Activated T-helper 2 cell treated with anti-CD3 and anti-CD28 coated beads, Interferon-gamma antibody, Interleukin-2, Interleukin-4, amounts not matched to agents 10 μg/mL and 5 μg/mL and 100 μg/mL, durations not matched to agents 14 hours and 24 hours and 36 hours (primary cell): ENCODE results near the gene FAM20B. TPM values are rescaled to one million over a fixed set of nuclear protein-coding genes. Genes with fewer than 3 reads are reported as not detected.
"Not testable (repeated sequence)": the region's sequence is repeated elsewhere in the genome, so short reads cannot be mapped to it uniquely, and the experiment has no call there.

ENCODE experiments used
- DNase-seq: peaks from one replicate; pipeline ENCODE4 v3.0.0; 2021; ENCODE audit warnings: low spot score
- H3K27ac Mint-ChIP-seq: one replicate; pipeline ENCODE4 v1.8.0; 2021; ENCODE audit warnings: mixed read lengths
- H3K27me3 Mint-ChIP-seq: one replicate; pipeline ENCODE4 v1.8.0; 2021; ENCODE audit warnings: low read depth, mixed read lengths
- H3K36me3 Mint-ChIP-seq: one replicate; pipeline ENCODE4 v1.8.0; 2021; ENCODE audit warnings: low read depth, mixed read lengths
- H3K4me1 Mint-ChIP-seq: one replicate; pipeline ENCODE4 v1.8.0; 2021; ENCODE audit warnings: low read depth, mixed read lengths
- H3K4me3 Mint-ChIP-seq: one replicate; pipeline ENCODE4 v1.8.0; 2021; ENCODE audit warnings: low read depth, mild to moderate bottlenecking, moderate library complexity, mixed read lengths
- H3K9me3 Mint-ChIP-seq: one replicate; pipeline ENCODE4 v1.8.0; 2021; ENCODE audit warnings: mixed read lengths
- intact Hi-C: fragments of 100-400 bp; cut with micrococcal nuclease; formaldehyde crosslinking; loops from one replicate; pipeline ENCODE4 v1.15.1; 2023
- total RNA-seq: library from RNA; stranded (reverse); gene quantifications from 2 replicates; pipeline ENCODE4 v1.2.3, GENCODE V29; 2022

Gene FAM20B, protein sequence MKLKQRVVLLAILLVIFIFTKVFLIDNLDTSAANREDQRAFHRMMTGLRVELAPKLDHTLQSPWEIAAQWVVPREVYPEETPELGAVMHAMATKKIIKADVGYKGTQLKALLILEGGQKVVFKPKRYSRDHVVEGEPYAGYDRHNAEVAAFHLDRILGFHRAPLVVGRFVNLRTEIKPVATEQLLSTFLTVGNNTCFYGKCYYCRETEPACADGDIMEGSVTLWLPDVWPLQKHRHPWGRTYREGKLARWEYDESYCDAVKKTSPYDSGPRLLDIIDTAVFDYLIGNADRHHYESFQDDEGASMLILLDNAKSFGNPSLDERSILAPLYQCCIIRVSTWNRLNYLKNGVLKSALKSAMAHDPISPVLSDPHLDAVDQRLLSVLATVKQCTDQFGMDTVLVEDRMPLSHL
- 38.1 and 39.7 TPM in 2 replicates for total RNA-seq

DNA sequence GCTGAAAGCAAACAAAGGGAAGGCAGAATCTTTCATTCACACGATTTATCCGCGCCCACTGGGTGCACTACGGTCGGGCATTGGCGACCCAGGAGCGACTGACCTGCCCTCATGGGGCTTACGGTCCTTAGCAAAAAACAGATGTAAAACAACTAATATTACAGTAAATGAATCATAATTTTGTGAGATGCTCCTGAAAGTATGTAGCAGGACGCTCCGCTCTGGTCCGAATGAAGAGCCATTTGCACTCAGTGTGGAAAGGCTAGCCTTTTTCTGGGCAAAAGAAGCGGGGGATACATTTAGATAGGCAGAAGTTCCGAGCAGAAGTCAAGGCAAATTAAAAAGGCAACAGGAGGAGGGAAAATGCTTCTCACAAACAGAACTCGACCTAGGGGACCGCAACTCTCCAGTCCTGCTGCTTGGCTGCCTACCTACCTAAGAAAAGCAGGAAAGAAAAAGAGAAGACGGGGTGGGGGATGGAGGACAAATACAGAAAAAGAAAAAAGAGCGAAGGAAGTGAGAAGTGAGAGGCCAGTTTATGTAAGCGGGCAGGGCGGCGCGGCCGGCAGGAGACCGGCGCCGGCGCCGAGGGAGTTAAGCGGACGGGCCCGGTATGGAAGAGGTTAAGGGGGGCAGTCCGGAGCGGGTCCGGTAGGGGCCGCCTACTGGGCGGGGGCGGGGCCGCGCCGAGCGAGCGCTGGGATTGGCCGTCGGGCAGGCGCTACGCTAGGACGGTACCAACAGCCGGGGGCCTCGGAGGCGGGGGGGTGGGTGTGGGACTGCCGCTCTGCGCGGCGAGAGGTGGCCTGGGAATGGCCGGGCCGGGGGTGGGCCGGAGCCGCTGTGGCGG is at the start of gene FAM20B:
Gene FAM20B, plus strand, starts transcription at position 770 of the 850 bp plus-strand sequence. CDS start 17,954 bp downstream, outside the sequence.
- peaks cover 2% of the 10 kb centered on the region for H3K36me3 Mint-ChIP-seq
- DNase-seq, result peak; percentile 84
- H3K4me3 Mint-ChIP-seq, result peak within 1 kb of the TSS; percentile 93
- H3K27ac Mint-ChIP-seq, result peak within 1 kb of the TSS; percentile 84
- peaks cover 15% of the 10 kb centered on the region for H3K27me3 Mint-ChIP-seq
- no peaks in the 10 kb centered on the region for H3K9me3 Mint-ChIP-seq
- intact Hi-C loops, result loop anchor here (1.0 to 5.0 kb wide), 3 partner anchors 56 to 267 kb away; partner anchors contain the start of genes ABL2 and SOAT1
- peaks cover 32% of the 10 kb centered on the region for H3K4me1 Mint-ChIP-seq

DNA sequence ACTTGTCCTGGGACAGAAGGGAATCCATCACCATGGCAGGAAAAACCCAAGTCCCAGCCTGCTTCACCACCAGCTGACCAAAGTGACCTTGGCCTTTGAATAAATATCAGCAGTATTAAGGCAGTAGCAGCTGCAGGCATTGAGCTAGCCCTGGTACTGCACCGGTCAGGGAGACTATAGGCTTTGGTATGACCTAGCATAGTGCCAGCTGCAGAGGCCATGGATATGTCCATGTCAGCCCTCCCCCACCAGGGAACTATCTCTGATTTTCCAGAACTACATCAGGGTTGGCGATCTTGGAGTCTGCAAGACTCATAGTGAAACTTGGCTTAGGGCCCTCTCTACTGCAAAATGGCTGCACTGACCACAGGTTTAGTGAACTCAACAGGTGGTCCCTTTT is 49.2 kb upstream of the FAM20B start:
- no peak for DNase-seq
- H3K36me3 Mint-ChIP-seq, result no peaks in the 10 kb centered on the region
- peaks cover 16% of the 10 kb centered on the region for H3K9me3 Mint-ChIP-seq
- intact Hi-C loops, result no loop called here
- H3K27ac Mint-ChIP-seq, result no peak overlapping the region
- no peak overlapping the region for H3K4me3 Mint-ChIP-seq
- H3K27me3 Mint-ChIP-seq, result peaks cover 4% of the 10 kb centered on the region
- H3K4me1 Mint-ChIP-seq, result peaks cover 8% of the 10 kb centered on the region

DNA sequence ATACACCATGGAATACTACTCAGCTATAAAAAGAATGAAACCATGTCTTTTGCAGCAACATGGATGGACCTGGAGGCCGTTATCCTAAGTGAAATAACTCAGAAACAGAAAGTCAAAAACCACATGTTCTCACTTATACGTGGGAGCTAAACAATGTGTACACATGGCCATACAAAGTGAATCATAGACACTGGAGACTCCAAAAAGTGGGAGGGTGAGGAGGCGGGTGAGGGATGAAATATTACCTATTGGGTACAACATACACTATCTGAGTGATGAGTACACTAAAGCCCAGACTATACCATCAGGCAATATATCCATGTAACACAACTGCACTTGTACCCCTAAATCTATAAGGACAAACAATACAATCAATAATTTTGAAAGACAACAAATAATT is 39.5 kb upstream of the FAM20B start:
- intact Hi-C loops, result no loop called here
- H3K36me3 Mint-ChIP-seq, result no peaks in the 10 kb centered on the region

DNA sequence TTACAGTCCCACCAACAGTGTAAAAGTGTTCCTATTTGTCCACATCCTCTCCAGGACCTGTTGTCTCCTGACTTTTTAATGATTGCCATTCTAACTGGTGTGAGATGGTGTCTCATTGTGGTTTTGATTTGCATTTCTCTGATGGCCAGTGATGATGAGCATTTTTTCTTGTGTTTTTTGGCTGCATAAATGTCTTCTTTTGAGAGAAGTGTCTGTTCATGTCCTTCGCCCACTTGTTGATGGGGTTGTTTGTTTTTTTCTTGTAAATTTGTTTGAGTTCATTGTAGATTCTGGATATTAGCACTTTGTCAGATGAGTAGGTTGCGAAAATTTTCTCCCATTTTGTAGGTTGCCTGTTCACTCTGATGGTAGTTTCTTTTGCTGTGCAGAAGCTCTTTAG is 37.5 kb upstream of the FAM20B start:
- H3K36me3 Mint-ChIP-seq, H3K27ac Mint-ChIP-seq, H3K4me3 Mint-ChIP-seq, intact Hi-C loops, H3K9me3 Mint-ChIP-seq, DNase-seq, H3K4me1 Mint-ChIP-seq, H3K27me3 Mint-ChIP-seq: not testable (repeated sequence)

More for the DNA sequence above, 39.5 kb upstream of the FAM20B start:
- Mint-ChIP-seq H3K27me3 (peaks cover 1% of the 10 kb centered on the region), H3K4me3 (no peak overlapping the region), H3K27ac (no peak overlapping the region), H3K9me3 (no peaks in the 10 kb centered on the region), H3K4me1 (peaks cover 6% of the 10 kb centered on the region)
- no peak for DNase-seq

DNA sequence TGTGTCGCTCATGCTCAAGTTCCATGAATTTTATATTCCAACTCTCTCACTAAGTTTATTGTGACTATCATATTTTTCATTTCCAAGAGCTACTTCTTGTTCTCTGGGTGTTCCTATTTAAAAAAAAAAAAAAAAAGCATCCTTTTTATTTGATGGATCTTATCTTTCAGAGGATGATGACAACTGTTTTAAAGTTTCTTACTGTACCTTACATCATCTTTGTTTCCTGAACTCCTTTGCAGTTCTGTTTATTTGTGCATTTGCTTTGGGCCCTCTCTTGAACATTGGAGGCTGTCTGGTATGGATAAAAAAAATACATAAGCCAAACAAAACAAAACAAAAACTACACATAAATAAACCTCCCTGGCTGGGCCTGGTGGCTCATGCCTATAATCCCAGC is 32.1 kb upstream of the FAM20B start:
- DNase-seq, result no peak
- Mint-ChIP-seq H3K9me3 (no peaks in the 10 kb centered on the region), H3K4me1 (no peaks in the 10 kb centered on the region), H3K27me3 (no peaks in the 10 kb centered on the region), H3K36me3 (no peaks in the 10 kb centered on the region), H3K4me3 (no peak overlapping the region), H3K27ac (no peak overlapping the region)
- intact Hi-C loops, result no loop called here

DNA sequence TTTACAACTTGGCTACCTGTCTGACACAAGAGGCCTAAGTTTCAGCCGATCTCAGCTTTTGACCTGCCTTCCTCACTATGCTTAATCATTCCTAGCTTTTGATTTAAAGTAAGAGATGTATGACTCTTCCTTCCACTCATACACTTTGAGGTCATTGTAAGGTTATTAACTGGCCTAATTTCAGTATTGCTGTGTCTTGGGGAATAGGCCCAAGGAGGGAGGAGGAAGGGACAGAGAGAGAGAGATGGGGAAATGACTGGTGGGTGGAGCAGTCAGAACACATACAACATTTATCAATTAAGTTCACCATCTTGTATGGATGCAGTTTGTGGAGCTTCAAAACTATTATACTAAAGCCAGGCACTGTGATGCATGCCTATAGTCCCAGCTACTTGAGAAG is 28.3 kb upstream of the FAM20B start:
- H3K27me3 Mint-ChIP-seq, result no peaks in the 10 kb centered on the region

DNA sequence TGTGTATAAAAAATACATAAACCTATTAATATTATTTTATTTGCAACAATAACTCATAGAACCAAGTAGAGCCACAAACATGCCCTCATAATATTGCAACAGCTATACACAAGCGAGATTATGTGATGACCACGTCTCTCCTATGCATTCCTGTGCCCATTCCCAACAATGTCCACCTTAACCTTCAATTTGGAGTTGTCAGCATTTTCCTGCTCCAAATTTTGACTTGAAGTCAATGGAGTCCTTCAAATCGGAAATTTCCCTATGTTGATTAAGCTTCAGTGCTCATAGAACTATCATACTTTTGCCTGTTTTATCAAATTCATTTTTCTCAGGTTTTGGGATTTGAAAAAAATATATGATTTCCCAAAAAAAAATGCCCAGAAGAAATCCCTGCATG is 27.4 kb upstream of the FAM20B start:
- Mint-ChIP-seq H3K4me1 (peaks cover 5% of the 10 kb centered on the region), H3K27me3 (no peaks in the 10 kb centered on the region), H3K9me3 (no peaks in the 10 kb centered on the region), H3K36me3 (no peaks in the 10 kb centered on the region), H3K27ac (no peak overlapping the region), H3K4me3 (no peak overlapping the region)
- intact Hi-C loops, result no loop called here
- no peak for DNase-seq

More for the DNA sequence above, 28.3 kb upstream of the FAM20B start:
- intact Hi-C loops, result no loop called here
- Mint-ChIP-seq H3K4me1 (no peaks in the 10 kb centered on the region), H3K36me3 (no peaks in the 10 kb centered on the region), H3K4me3 (no peak overlapping the region), H3K27ac (no peak overlapping the region), H3K9me3 (no peaks in the 10 kb centered on the region)
- no peak for DNase-seq

DNA sequence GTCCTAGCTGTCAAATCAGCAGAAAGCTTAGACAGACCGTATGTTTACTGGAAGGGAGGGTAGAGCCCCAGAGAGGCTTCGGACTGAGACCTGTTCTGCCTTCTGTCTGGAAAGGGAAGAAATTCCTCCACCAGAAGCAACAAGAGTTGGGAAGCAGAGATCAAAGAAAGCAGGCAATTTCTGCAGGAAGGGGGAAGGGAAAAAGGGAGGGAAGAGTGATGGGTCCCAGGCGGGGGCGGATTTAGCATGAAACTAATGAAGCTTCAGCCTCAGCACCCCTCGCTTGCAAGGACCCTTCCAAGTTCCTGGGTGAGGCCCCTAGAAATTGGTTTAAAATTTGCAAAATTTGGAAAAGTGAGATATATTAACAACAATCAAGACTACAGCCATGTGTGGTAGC is 26.6 kb upstream of the FAM20B start:
- Mint-ChIP-seq H3K9me3 (no peaks in the 10 kb centered on the region), H3K27ac (no peak overlapping the region), H3K36me3 (no peaks in the 10 kb centered on the region)

DNA sequence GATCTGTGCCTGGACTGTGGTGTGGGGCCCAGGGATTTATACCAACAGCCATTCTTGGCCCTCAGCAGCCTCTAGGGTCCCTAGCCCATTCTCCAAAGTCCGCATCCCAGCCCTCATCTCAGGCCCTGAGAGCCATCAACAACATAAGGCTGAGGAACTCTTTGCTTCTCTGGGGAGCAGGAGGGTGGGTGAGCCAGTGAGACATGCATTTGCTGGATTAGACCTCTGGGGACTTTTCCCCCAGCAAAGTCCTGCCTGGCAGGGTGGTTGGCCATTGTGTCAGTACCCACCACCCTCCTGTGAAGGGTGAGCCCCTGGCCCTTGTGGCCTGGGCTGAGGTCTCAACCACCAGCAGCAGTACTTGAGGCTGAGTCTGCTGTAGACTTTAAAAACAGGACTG is 24.2 kb upstream of the FAM20B start:
- Mint-ChIP-seq H3K36me3 (no peaks in the 10 kb centered on the region), H3K4me1 (peaks cover 8% of the 10 kb centered on the region), H3K9me3 (no peaks in the 10 kb centered on the region), H3K27me3 (peaks cover 3% of the 10 kb centered on the region), H3K27ac (no peak overlapping the region), H3K4me3 (no peak overlapping the region)
- intact Hi-C loops, result no loop called here
- no peak for DNase-seq

More for the DNA sequence above, 26.6 kb upstream of the FAM20B start:
- intact Hi-C loops, result no loop called here
- Mint-ChIP-seq H3K4me1 (peaks cover 6% of the 10 kb centered on the region), H3K4me3 (no peak overlapping the region), H3K27me3 (no peaks in the 10 kb centered on the region)
- DNase-seq, result no peak

DNA sequence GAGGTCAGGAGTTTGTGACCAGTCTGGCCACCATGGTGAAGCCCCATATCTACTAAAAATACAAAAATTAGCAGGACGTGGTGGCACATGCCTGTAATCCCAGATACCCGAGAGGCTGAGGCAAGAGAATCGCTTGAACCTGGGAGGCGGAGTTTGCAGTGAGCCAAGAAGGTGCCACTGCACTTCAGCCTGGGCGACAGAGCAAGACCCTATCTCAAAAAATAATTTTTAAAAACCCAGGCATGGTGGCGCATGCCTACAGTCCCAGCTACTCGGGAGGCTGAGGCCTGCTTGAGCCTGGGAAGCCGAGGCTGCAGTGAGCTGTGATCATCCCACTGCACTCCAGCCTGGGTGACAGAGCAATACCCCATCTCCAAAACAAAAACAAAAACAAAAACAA is 23.6 kb upstream of the FAM20B start:
- H3K4me1 Mint-ChIP-seq, H3K36me3 Mint-ChIP-seq, H3K27me3 Mint-ChIP-seq, H3K27ac Mint-ChIP-seq, H3K9me3 Mint-ChIP-seq, H3K4me3 Mint-ChIP-seq, DNase-seq: not testable (repeated sequence)
- intact Hi-C loops, result loop anchor here (2.0 kb wide), 3 partner anchors 233 to 469 kb away; no protein-coding TSS in a partner anchor

DNA sequence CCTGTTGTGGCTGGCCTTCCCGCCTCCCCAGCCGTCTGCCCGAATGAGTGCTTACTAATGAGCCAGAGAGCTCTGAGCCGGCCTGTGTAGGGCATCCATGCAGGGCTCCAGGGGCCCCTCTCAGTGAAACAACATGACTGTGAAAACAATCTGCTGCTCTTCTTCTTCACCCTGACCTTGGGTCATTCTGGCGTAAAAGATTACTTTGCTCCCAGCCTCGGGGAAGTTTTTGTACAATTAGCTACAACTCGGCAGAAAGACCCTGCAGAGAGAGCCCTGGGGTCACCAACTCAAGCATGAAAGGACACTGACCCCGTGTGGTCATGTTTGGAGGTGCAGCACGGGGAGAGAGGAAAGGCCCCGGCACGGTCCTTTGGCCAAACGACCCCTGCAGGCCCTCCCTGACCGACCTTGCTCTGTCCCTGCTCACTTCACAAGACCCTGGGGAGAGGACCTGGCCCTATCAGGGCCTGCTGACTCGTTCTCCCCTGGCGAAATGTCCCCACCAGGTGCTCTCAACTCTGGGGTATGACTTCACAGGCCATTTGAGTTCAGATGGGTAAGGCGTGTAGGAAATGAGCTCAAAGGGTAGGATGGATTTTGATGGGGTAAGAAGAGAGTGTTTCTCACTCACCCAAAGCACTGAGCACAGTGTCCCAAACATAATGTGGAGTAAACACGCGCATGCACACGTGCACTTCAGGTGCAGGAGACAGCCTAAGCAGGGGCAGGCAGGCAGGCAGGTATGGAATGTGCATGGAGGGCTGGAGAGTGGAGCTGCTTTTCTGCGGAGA is 22.9 kb upstream of the FAM20B start:
- Mint-ChIP-seq H3K27me3 (peaks cover 3% of the 10 kb centered on the region), H3K4me1 (peaks cover 8% of the 10 kb centered on the region), H3K9me3 (no peaks in the 10 kb centered on the region), H3K36me3 (no peaks in the 10 kb centered on the region), H3K4me3 (no peak overlapping the region), H3K27ac (no peak overlapping the region)
- intact Hi-C loops, result loop anchor here (2.0 kb wide), 3 partner anchors 234 to 470 kb away; no protein-coding TSS in a partner anchor
- peak; percentile 41 for DNase-seq

DNA sequence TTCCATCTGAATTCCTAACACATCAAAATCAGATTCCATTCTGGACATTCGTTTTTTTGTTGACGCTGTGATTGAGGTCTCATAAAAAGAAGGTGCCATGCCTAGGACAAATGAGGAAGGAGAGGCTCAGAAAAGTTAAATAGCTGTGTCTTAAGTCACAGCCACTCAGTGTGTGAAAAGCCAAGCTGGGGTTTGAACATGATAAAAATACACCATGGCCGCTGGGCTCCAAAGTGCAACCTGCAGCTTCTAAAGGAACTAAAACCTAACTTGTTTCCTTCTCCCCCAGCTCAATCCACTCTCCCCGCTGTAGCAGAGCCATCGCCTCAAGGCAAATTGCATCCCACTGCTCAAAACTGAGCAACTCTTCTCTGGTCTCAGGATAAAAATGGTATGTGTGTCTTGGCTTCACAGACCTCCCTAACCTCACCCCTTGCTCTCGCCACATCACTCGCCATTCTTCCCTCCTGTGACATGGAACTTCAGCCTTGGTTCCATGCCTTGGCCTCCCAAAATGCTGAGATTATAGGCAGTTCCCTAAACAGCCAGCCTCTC is 22.1 kb upstream of the FAM20B start:
- Mint-ChIP-seq H3K27me3 (peaks cover 3% of the 10 kb centered on the region), H3K9me3 (no peaks in the 10 kb centered on the region), H3K27ac (no peak overlapping the region), H3K4me1 (peaks cover 8% of the 10 kb centered on the region), H3K4me3 (no peak overlapping the region), H3K36me3 (no peaks in the 10 kb centered on the region)
- no peak for DNase-seq
- intact Hi-C loops, result loop anchor here (2.0 kb wide), 3 partner anchors 235 to 471 kb away; no protein-coding TSS in a partner anchor
